Measurements from ENCODE around the gene LEFTY1. TPM values are rescaled to one million over a fixed set of nuclear protein-coding genes. Genes with fewer than 3 reads are reported as not detected.

LEFTY1 gene
- total and polyA plus RNA-seq, 2 donors (not counting 1 experiment from before 2014, with no cell fraction given), result 0.07 TPM; not detected in 1

DNA sequence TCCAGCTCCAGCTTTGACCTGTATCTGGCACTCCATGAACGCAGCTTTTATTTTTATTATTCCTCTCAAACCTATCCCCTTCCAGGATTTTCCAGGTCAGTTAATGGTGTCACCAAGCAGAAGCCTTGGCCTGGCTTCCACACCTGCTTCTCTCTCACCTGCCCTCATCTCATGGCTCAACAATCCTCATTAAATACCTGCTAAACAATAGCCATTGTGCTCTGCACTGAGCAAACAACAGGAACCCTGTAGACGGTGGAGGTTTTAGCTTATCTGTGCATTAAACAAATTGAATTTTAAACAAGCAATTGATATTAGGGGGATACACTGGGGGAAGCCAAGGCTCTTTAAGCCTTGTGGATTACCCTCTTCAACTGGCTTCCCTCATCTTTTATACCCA is 19.8 kb upstream of the LEFTY1 start:
- H3K79me2 ChIP-seq (ENCODE audit: control insufficient read depth, insufficient read depth, low read length), result no peaks in the 10 kb centered on the region
- peaks cover 20% of the 10 kb centered on the region for H3K4me1 Mint-ChIP-seq
- H3K4me1 ChIP-seq (ENCODE audit: control insufficient read depth in 2 of 2, insufficient read depth in 2 of 2, low read length in 2 of 2), result peaks cover 24 to 28% of the 10 kb centered on the region in 2 donors
- WGBS (ENCODE audit: insufficient coverage), result 100% methylated on average over 1 of the region's 2 CpGs
- DNase-seq (no peak), ATAC-seq (ENCODE audit: low read depth) (no peak)
- no peak overlapping the region for H2AFZ ChIP-seq (ENCODE audit: insufficient read depth, low read depth, low read length, poor library complexity, severe bottlenecking)
- no peak overlapping the region for H3K27ac Mint-ChIP-seq
- TF ChIP-seq EZH2 (IDR thresholded peaks at IDR 0.05; ENCODE audit: borderline replicate concordance, insufficient read depth, low read depth, low read length, poor library complexity, severe bottlenecking) (no peak), CTCF (IDR thresholded peaks at IDR 0.05) (no peak)
- H3K36me3 ChIP-seq (replicated peaks in 1 of 2; ENCODE audit: control extremely low read depth in 1 of 2, control insufficient read depth in 1 of 2, extremely low read depth in 1 of 2, insufficient read depth in 2 of 2, low read length in 1 of 2), result peaks cover 0 to 3% of the 10 kb centered on the region in 2 experiments
- no peaks in the 10 kb centered on the region for H4K20me1 ChIP-seq (ENCODE audit: control insufficient read depth, insufficient read depth, low read length, poor library complexity, severe bottlenecking)
- no peak overlapping the region for H3K4me3 Mint-ChIP-seq
- H3K4me2 ChIP-seq (replicated peaks; ENCODE audit: low read depth, low read length, poor library complexity, severe bottlenecking), result no peak overlapping the region
- no peaks in the 10 kb centered on the region for H3K27me3 ChIP-seq (replicated peaks in 1 of 4; ENCODE audit: control extremely low read depth in 1 of 4, control insufficient read depth in 3 of 4, insufficient read depth in 4 of 4, low read length in 3 of 4)
- H3K27me3 Mint-ChIP-seq, result no peaks in the 10 kb centered on the region
- H3K27ac ChIP-seq (ENCODE audit: low read length in 2 of 2), result no peak overlapping the region
- H3K9me3 ChIP-seq (ENCODE audit: control extremely low read depth in 1 of 3, control insufficient read depth in 2 of 3, insufficient read depth in 1 of 3, low read length in 2 of 3), result peaks cover 0 to 4% (median 0%) of the 10 kb centered on the region in 3 donors
- H3K4me3 ChIP-seq (ENCODE audit: control extremely low read depth in 1 of 5, extremely low read depth in 1 of 5, insufficient read depth in 1 of 5, low read depth in 2 of 5, low read length in 4 of 5), result no peak overlapping the region
- no peak overlapping the region for H3K9ac ChIP-seq (ENCODE audit: low read length)
- POLR2A ChIA-PET, result interaction anchor here (0.6 to 1.6 kb wide), 4 partner anchors 12 to 131 kb away, joined by 3 to 6 read pairs (median 4); partner anchors contain the start of genes SRP9 and TMEM63A
- CTCF ChIA-PET, result interaction anchor here (0.5 to 4.3 kb wide), 10 partner anchors 8 to 639 kb away, joined by 3 to 59 read pairs (median 10); partner anchors contain the start of genes LEFTY1, SRP9 and TMEM63A
- no peaks in the 10 kb centered on the region for H3K9me3 Mint-ChIP-seq (ENCODE audit: insufficient read depth)
- intact Hi-C loops (cut with micrococcal nuclease), result no loop called here

DNA sequence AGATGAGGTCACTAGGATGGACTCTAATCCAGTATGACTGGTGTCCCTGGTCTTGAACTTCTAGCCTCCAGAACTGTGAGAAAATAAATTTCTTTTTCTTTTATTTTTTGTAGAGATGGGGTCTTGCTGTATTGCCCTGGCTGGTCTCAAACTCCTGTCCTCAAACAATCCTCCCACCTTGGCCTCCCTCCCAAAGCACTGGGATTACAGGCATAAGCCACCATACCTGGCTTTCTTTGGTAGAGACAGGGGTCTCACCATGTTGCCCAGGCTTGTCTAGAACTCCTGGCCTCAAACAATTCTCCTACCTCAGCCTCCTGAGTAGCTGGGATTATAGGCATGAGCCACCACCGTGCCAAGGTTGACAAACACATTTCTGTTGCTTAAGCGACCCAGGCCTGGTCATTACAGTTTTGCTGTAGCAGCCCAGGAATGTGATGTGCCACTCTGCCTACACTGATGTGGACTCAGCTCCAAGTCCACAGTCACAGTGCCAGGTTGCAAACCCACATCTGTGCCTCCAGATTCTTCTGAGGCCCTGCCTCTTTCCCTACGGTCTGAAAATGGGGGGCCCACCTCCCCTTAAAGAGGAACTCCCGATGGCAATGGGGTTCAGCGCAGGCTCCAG is 19.2 kb upstream of the LEFTY1 start:
- peaks cover 20% of the 10 kb centered on the region for H3K4me1 Mint-ChIP-seq

More for the DNA sequence above, 19.2 kb upstream of the LEFTY1 start:
- H2AFZ ChIP-seq (ENCODE audit: insufficient read depth, low read depth, low read length, poor library complexity, severe bottlenecking), result no peak overlapping the region
- H3K4me2 ChIP-seq (replicated peaks; ENCODE audit: low read depth, low read length, poor library complexity, severe bottlenecking), result no peak overlapping the region
- H3K4me3 ChIP-seq (ENCODE audit: control extremely low read depth in 1 of 5, extremely low read depth in 1 of 5, insufficient read depth in 1 of 5, low read depth in 2 of 5, low read length in 4 of 5), result no peak overlapping the region
- no peak overlapping the region for H3K9ac ChIP-seq (ENCODE audit: low read length)
- peaks cover 24 to 28% of the 10 kb centered on the region in 2 donors for H3K4me1 ChIP-seq (ENCODE audit: control insufficient read depth in 2 of 2, insufficient read depth in 2 of 2, low read length in 2 of 2)
- Mint-ChIP-seq H3K9me3 (ENCODE audit: insufficient read depth) (peaks cover 2% of the 10 kb centered on the region), H3K4me3 (no peak overlapping the region), H3K27me3 (no peaks in the 10 kb centered on the region), H3K27ac (no peak overlapping the region)
- ATAC-seq (ENCODE audit: low read depth) (no peak), DNase-seq (no peak)
- 85% methylated on average over 5 of the region's 5 CpGs for WGBS (ENCODE audit: insufficient coverage)
- H4K20me1 ChIP-seq (ENCODE audit: control insufficient read depth, insufficient read depth, low read length, poor library complexity, severe bottlenecking), result no peaks in the 10 kb centered on the region
- no peaks in the 10 kb centered on the region for H3K27me3 ChIP-seq (replicated peaks in 1 of 4; ENCODE audit: control extremely low read depth in 1 of 4, control insufficient read depth in 3 of 4, insufficient read depth in 4 of 4, low read length in 3 of 4)
- intact Hi-C loops (cut with micrococcal nuclease), result no loop called here
- TF ChIP-seq CTCF (IDR thresholded peaks at IDR 0.05) (no peak), EZH2 (IDR thresholded peaks at IDR 0.05; ENCODE audit: borderline replicate concordance, insufficient read depth, low read depth, low read length, poor library complexity, severe bottlenecking) (no peak)
- no peaks in the 10 kb centered on the region for H3K79me2 ChIP-seq (ENCODE audit: control insufficient read depth, insufficient read depth, low read length)
- H3K27ac ChIP-seq (ENCODE audit: low read length in 2 of 2), result no peak overlapping the region
- H3K36me3 ChIP-seq (replicated peaks in 1 of 2; ENCODE audit: control extremely low read depth in 1 of 2, control insufficient read depth in 1 of 2, extremely low read depth in 1 of 2, insufficient read depth in 2 of 2, low read length in 1 of 2), result no peaks in the 10 kb centered on the region
- ChIA-PET POLR2A (interaction anchor here (0.8 to 1.6 kb wide), 2 partner anchors 11 to 25 kb away, joined by 3 to 4 read pairs; partner anchors contain the start of gene TMEM63A), CTCF (interaction anchor here (3.2 to 4.2 kb wide), 2 partner anchors 19 to 26 kb away, joined by 11 to 59 read pairs; partner anchors contain the start of genes LEFTY1 and TMEM63A)
- peaks cover 0 to 4% (median 0%) of the 10 kb centered on the region in 3 donors for H3K9me3 ChIP-seq (ENCODE audit: control extremely low read depth in 1 of 3, control insufficient read depth in 2 of 3, insufficient read depth in 1 of 3, low read length in 2 of 3)
